SKM-1 (cell line): ENCODE measurements around the gene SNX6.
"Not testable (repeated sequence)": the region's sequence is repeated elsewhere in the genome, so short reads cannot be mapped to it uniquely, and the experiment has no call there.

Experiments
- DNase-seq: peaks from one replicate; lab custom pipeline; 2025; ENCODE audit not compliant: unreplicated experiment; lab: John Stamatoyannopoulos, UW

Gene SNX6

DNA sequence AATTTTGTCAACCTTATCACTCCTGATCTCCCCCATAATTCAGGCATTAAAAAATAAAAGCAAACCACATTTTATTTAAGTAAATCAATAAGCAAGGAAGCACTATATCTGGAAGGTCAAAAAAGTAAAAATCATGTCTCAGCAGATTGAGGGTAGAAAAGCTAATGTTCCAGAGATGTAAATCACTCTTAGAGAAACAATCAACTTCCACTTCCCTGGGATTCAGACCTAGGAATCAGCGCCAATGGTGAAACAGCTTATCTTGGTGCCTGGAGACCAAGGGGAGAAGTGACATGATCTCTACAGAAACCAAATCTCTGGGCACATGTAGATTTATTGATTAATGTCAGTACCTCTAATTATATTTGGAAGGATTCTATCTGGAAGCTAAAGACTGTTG lies 10.9 kb upstream of the SNX6 start:
- DNase-seq = no peak

DNA sequence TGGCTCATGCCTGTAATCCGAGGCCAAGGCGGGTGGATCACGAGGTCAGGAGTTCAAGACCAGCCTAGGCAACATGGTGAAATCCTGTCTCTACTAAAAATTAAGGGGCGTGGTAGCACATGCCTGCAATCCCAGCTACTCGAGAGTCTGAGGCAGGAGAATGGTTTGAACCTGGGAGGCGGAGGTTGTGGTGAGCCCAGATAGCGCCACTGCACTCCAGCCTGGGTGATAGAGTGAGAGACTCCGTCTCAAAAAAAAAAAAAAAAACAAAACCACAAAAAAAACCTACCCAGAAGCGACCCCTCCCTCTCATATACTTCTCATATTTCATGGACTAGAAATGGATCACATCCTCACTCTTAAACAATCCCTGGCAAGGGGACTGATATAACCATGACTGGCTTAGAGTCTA lies 4.4 kb upstream of the SNX6 start:
- DNase-seq = not testable (repeated sequence)

DNA sequence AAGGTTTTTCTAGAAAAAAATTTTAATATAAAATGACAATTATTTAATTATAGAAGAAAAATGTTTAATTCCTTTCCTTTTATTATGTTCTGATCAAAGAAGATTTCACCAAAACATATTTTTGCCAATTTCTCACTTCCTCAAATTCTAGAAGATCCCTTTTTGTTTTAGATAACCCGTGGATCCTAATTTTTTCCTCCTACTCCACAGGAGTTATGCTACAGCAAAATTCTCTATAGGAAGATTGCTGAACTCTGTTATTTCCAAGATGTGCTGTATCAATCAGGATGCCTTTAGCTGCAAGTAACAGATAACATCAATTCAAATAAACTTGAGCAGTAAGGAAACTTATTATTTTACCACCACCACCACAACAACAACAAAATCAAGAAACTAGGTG lies 3.8 kb upstream of the SNX6 start:
- no peak for DNase-seq

DNA sequence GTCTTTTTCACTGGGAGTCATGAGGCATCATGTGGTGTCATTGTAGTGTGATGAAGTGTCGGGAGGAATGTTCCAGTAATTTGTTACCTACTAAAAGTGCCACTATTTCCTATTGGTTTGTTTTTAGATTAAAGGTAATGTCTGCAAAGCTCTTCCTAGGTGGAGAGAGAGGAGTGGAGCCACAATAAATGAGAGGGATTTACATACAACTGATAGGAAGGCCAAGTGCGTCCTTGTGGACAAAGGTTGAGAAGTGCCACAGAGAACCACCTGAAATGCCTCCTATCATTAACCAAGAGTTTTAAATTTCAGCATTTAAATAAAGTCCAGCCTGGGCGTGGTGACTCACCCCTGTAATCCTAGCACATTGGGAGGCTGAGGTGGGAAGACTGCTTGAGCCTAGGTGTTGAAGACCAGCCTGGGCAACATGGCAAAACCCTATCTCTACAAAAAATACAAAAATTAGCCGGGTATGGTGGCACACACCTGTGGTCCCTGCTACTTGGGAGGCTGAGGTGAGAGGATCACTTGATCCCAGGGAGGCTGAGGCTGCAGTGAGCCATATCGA lies 2.5 kb upstream of the SNX6 start:
- no peak for DNase-seq

DNA sequence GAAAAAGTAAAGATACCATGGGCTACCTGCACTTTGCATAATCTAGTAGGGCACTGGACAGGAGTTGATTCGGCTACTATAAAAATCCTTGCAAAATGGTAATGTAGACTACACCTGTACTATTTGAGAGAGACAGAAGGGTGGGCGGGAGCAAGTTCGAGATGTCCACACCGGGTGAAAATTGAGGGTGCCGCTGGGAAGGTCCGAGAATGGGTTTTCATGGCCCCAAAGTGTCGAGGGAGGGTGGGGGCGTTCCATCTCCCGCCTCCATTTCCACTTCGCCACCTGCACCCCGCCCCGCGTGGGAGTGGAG lies 648 bp downstream of the SNX6 start:
- no peak for DNase-seq

DNA sequence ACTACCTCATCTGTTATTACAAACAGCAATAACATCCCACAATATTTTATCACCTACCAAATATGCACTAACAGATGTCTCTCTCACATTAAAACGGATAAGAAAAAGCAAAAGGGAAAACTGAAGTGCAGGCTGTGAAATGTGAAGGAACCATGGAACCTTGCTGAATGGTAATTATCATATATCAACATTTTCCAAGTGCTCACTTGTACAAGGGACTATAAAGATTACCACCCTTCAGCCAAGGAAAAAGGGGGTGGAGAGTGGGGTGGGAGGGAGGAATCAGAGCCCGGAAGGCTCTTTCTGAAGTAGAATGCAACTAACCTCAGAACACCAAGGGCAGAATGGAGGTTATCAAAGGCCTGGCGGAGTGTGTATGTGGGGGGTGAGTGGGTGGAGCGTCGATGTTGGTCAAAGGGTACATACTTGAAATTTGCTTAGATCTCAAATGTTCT lies 1.2 kb downstream of the SNX6 start:
- no peak for DNase-seq

DNA sequence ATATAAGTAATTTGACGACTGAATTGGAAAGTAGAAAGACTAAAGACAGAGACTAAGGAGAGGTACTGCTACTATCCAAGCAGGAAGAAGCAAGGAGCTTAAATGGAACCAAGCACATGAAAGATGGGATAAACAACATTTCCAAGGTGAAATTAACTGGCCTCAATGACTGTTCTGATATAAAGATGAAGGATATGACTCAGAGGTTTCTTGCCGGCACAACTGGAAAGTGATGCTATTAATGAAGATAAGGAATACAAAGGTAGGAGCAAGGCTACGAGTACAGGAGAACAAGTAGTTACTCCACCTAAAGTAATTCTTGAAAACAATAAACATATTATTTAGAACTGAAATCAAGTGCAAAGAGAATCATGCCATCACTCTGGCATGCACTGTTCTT lies 6.4 kb downstream of the SNX6 start:
- no peak for DNase-seq

DNA sequence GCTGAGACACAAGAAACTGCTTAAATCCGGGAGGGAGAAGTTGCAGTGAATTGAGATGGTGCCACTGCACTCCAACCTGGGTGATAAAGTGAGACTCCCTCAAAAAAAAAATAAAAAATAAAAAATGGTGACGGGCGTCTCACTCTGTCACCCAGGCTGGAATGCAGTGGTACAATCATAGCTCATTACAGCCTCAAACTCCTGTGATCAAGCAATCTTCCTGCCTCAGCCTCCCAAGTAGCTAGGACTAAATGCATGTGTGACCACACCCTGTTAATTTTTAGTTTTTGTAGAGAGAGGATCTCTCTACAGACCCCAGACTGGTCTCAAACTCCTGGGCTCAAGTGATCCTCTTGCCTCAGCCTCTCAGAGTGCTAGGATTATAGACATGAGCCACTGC lies 9.1 kb downstream of the SNX6 start:
- no peak for DNase-seq

DNA sequence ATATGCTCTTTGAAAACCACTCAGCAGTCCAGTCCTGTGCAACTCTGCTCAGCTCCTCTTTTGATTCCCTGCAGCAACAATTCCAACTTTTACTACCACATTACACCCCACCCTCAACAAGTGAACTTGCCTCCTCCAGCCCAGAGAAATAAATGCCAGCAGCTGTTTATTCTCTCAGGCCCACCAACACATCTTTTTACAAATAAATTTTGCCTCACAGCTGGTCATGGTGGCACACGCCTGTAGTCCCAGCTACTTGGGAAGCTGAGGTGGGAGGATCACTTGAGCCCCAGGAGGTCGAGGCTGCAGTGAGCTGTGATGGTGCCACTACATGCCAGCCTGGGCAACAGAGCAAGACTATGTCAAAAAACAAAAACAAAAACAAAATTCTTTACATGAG lies 9.8 kb downstream of the SNX6 start:
- DNase-seq = no peak

DNA sequence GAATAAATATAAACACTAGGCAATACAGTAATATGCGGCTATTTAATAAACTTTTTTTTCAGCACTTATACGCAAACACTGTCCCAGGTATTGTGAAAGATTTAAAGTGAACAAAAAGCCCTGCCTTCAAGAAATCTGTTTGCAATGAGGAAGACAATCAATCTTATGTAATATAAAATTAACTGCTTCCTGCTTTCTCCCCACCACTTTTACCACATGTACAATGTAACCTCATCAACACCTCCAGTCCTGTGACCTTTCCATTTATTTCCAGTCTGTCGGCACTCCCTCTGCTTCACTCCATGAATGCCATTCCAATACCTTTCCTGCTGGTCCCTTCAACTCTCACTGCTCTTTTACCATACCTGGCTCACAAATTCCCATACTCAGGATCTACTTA lies 10.5 kb downstream of the SNX6 start:
- no peak for DNase-seq

DNA sequence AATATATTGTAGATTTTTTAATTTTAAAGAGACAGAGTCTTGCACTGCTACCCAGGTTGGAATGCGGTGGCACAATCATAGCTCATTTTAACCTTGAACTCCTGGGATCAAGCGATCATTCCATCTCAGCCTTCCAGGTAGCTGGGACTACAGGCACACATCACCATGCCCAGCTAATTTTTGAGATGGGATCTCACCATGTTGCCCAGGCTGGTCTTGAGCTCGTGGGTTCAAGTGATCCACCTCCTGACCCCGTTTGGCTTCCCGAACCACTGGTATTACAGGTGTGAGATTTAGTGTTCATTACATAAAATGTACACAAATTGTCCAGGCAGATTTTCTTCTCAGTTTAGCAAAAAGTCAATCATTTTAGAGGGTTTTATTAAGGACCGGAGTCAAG lies 13.6 kb downstream of the SNX6 start:
- DNase-seq = no peak

DNA sequence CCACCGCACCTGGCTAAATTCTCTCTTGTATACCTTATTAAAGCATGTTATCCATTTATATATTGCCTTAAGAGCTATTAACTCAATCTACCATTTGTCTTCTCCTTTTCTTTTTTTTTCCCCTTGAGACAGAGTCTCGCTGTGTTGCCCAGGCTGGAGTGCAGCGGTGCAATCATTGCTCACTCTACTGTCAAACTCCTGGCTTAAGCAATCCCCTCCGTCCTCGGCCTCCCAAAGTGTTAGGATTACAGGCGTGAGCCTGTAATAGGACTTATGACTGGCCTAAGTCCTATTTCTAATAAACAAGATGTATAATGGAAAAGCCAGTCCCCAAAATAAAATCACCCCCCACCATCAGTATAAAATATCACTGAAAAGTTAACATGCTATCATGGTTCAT lies 14.4 kb downstream of the SNX6 start:
- no peak for DNase-seq

DNA sequence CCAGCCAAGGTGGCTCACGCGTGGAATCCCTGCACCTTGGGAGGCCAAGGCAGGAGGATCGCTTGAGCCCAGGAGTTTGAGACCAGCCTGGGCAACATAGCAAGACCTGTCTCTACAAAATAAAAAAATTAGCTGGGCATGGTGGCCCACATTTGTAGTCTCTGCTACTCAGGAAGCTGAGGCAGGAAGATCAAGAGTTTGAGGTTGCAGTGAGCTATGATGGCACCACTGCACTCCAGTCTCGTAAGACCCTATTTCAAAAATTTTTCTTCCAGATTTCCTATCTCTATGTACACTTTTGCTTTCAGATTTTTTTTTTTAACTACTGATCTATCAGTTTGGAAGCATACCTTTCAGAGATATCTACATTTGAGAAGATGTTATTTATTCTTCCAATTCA lies 15.3 kb downstream of the SNX6 start:
- DNase-seq = no peak

DNA sequence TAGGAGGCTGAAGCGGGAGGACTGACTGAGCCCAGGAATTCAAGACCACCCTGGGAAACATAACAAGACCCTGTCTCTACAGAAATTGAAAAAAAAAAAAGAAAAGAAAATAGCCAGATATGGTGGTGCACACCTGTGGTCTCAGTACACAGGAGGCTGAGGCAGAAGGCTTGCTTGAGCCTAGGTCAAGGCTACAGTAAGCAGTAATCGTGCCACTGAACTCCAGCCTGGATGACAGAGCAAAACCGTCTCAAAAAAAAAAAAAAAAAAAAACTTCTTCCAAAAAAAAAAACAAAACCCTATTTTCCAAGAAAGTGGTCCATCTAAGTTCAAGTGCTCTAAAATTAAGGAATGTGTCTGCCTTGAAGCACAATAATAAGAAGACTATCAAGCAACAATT lies 19.8 kb downstream of the SNX6 start:
- no peak for DNase-seq

DNA sequence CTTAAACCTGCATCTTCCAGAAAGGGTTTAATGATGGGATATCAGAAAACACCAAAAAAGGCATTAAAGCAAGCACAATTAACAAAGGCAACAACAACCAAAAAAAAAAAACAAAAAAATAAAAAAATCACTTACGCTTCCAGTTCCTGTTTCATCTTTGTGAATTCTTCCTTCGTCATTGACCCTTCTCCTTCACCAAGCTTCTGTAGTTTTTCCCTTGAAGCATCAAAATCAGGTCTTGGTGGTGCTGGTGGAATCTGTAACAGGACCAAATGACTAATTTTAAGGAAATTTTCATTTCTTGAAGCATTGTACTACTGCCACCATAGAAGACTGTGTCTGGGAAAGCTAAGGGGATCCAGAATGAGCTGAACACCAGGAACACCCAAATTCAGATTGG lies 24.5 kb downstream of the SNX6 start:
- DNase-seq = no peak

DNA sequence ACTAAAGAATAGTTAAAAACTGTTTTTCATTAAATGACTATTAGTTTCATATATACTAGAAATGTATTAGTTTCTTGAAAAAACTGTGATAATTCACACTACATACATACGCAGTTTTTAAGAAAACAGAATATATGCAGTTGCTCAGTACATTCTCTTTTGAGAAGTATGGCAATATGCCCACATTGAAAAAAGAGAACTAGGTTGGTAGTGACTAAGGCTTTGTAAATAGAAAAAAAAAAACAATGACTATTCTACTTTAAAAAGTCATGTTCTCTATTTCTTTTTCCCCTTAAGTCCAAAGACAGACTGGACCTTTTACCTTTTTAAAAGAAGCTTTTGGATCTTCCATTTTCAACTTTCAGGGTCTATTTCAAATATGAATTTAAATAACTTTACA lies 25.0 kb downstream of the SNX6 start:
- no peak for DNase-seq

DNA sequence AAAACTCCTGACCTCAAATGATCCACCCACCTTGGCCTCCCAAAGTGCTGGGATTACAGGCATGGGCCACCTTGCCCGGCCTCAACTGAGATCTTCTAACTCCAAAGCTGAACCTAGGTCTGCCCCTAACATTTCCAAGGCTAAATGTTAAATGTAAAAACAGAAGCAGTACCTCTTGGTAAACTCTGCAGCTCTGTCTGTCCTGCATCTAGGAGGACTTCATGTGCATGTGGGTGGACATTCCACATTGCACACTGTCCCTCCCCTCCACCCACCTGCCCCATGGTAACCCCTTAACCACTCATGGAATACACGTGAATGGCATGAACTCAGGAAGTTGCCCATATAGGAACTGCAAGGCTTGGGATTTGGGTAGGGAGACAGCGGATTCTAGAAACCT lies 33.1 kb downstream of the SNX6 start:
- DNase-seq = no peak

DNA sequence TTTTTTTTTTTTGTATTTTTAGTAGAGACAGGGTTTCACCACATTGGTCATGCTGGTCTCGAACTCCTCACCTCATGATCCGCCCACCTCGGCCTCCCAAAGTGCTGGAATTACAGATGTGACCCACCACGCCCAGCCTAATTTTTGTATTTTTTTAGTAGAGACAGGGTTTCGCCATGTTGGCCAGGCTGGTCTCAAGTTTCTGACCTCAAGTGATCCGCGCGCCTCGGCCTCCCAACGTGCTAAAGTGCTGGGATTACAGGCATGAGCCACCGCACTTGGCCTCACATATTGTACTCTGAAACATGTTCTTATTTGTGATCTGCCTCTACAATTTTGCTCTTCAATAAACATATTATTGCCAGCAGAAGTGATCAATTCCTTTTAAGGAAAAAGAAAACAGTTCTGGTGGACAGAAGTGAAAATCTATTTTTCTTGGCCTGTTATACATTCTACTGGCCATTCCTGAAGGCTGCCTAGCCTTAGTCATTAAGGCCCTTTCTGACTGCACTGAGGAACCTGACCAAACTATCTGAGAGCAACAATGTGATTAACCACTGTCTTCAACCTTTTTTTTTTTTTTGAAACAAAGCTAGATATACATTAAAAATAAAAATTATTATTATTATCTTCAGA lies 36.1 kb downstream of the SNX6 start:
- no peak for DNase-seq

DNA sequence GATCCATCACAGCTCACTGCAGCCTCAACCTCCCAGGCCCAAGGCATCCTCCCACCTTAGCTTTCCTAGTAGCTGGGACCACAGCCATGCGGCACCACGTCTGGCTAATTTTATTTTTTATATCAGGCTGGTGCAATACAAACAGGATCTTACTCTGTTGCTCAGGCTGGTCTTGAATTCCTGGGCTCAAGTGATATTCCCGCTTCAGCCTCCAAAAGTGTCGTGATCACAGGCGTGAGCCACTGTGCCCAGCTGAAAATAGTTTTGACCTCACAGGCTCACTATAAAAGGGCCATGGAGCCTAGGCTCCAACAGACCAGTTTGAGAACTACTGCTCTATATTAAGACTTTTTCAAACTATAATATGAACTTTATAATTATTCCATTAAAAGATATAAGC lies 37.3 kb downstream of the SNX6 start:
- DNase-seq = no peak

DNA sequence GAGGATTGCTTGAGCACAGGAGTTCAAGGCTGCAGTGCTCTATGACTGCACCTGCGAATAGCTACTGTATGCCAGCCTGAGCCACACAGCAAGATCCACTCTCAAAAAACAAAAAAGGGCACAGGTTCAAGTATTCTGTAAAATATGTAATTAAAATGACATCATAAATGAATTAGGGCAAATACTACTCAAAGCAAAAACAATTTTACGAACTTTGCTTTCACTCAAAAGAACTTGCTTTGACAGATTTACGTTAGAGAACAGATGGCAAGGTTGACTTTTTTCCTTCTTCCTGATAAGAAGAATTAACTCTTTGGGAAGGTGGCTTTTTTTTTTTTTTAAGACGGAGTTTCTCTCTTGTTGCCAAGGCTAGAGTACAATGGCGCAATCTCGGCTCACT lies 46.4 kb downstream of the SNX6 start:
- DNase-seq = no peak

DNA sequence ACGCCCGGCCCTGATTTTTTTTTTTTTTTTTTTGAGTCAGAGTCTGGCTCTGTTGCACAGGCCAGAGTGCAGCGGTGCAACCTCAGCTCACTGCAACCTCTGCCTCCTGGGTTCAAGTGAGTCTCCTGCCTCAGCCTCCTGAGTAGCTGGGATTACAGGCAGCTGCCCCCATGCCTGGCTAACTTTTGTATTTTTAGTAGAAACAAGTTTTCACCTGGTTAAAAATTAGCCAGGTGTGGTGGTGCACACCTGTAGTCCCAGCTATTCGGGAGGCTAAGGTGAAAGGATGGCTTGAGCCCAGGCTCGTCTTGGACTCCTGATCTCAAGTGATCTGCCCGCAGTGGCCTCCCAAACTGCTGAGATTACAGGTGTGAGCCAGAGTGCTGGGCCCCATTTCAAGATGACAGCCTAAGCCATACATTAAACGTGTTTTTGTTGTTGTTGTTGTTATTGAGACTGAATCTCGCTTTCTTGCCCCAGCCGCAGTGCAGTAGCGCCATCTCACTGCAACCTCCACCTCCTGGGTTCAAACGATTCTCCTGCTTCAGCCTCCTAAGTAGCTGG lies 47.7 kb downstream of the SNX6 start:
- no peak for DNase-seq

DNA sequence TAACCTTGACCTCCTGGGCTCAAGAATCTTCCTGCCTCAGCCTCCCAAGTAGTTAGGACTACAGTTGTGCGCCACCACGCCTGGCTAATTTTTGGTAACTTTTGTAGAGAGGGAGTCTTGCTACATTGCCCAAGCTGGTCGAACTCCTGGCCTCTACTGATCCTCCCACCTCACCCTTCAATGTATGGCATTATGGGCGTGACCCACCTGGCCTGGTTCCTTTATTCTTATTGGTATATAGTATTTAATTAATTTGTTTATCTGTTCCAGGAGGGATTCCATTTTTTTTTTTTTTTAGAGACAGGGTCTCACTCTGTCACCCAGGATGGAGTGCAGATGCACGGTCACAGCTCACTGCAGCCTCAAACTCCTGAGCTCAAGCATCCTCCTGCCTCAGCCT lies 49.6 kb downstream of the SNX6 start:
- no peak for DNase-seq

DNA sequence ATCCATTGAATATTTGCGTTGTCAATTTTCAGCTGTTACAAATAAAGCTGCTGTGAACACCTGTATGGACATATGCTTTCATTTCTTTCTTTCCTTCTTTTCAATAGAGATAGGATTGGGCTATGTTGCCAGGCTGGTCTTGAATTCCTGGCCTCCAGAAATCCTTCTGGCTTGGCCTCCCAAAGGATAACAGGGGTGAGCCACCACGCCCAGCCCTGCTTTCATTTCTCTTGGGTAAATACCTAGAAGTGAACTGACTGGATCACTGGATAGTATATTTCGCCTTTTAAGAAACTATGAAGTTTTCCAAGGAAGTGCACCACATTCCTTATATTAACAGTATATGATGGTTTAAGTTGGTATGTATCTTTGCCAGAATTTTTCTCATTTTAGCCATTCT lies 58.2 kb downstream of the SNX6 start:
- DNase-seq = no peak
